ENCODE results near the gene PUS10.
"Not testable (repeated sequence)": the region's sequence is repeated elsewhere in the genome, so short reads cannot be mapped to it uniquely, and the experiment has no call there.

DNA sequence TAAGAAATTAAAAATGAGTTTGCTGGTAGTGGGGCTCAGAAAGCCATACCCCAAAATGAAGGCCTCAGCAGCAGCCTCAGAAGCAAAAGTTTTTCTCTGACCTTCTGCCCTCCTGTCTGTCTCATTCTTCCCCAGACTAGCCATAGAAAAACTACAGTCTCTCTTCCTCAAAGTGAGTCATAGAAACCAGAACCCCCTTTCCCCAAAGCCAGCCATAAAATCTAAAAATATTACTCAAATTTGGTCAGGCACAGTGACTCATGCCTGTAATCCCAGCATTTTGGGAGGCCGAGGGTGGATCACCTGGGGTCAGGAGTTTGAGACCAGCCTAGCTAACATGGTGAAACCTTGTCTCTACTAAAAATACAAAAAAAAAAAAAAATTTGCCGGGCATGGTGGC, 5.8 kb downstream of the PUS10 start:
- not testable (repeated sequence) for TF ChIP-seq CTCF (conservative IDR thresholded peaks at IDR 0.05; ENCODE audit: low read depth, low read length); CEBPB (IDR thresholded peaks at IDR 0.05; ENCODE audit: low read depth, low read length); ELK1 (IDR thresholded peaks at IDR 0.05; ENCODE audit: borderline replicate concordance, low read depth, low read length); SMC3 (IDR thresholded peaks at IDR 0.05; ENCODE audit: low read depth, low read length); RAD21 (IDR thresholded peaks at IDR 0.05; ENCODE audit: low read length)
